ENCODE measurements around the gene BTRC. TPM values are rescaled to one million over a fixed set of nuclear protein-coding genes. Genes with fewer than 3 reads are reported as not detected.

BTRC gene
- total and polyA plus RNA-seq, 10 of the 15 experiments (the other 5 are each of a cell fraction or from before 2014, with no cell fraction given), result 2.2 to 18.6 (median 8.6) TPM

DNA sequence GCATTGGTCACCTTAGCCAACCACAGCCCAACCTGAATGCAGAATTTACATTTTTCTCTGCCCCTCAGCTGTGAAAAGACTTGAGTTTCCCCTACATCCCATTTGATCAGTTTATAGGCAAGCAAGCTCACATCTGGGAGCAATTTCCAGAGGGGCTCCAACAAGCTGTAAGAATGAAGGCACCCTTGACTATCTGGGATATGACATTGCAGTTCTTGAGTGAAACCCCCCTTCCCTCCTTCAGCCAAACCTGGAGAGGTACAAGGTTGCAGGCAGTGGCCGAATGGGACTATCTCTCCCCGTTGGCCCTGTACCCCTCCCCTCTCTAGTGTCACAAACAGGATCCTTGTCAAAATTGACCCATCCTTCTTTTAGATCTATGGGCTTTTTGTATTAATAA is 203.6 kb downstream of the BTRC start:
- Histone ChIP-seq H2AFZ (ENCODE audit: control insufficient read depth, low read depth, low read length) (no peak overlapping the region), H3K4me2 (ENCODE audit: control insufficient read depth, insufficient read depth) (no peak overlapping the region), H3K27me3 (replicated peaks in 1 of 2; ENCODE audit: control insufficient read depth in 2 of 2, insufficient read depth in 2 of 2, low read length in 1 of 2) (no peaks in the 10 kb centered on the region), H3K9ac (ENCODE audit: control insufficient read depth, insufficient read depth, low read length) (no peak overlapping the region), H3K36me3 (ENCODE audit: control insufficient read depth in 2 of 2, insufficient read depth in 2 of 2, low read length in 1 of 2) (peaks cover 0 to 1% of the 10 kb centered on the region in 2 experiments; a peak in 1 of 4 replicates), H3K4me1 (ENCODE audit: control insufficient read depth, insufficient read depth, low read length) (peaks cover 13% of the 10 kb centered on the region), H4K20me1 (ENCODE audit: control insufficient read depth, insufficient read depth) (no peaks in the 10 kb centered on the region), H3K27ac (ENCODE audit: control insufficient read depth, insufficient read depth) (no peak overlapping the region), H3K9me3 (replicated peaks; ENCODE audit: control insufficient read depth, insufficient read depth, low read length) (no peaks in the 10 kb centered on the region), H3K4me3 (no peak overlapping the region), H3K79me2 (ENCODE audit: control insufficient read depth, insufficient read depth, low read length) (no peaks in the 10 kb centered on the region)
- ChIA-PET CTCF (interaction anchor here (1.2 to 5.0 kb wide), 3 partner anchors 13 to 45 kb away, joined by 4 to 17 read pairs (median 4); no protein-coding TSS in a partner anchor), POLR2A (no interaction called here), RAD21 (ENCODE audit: unreplicated experiment) (no interaction called here), SMC1A (ENCODE audit: uncharacterized antibody, unreplicated experiment) (interaction anchor here (1.3 kb wide), 1 partner anchor 14 kb away, joined by 4 read pairs; no protein-coding TSS in a partner anchor)
- DNase-seq (ENCODE audit: low read depth, low spot score), result no peak
- BruUV-seq (replicated peaks), result no TSS peak
- in situ Hi-C loops (cut with MboI), result no loop called here
- no peak for FAIRE-seq
- intact Hi-C loops (cut with micrococcal nuclease; ENCODE audit: unreplicated experiment), result no loop called here
- 96% methylated on average over 2 of the region's 2 CpGs for WGBS (ENCODE audit: insufficient coverage, insufficient replicate concordance, low lambda C conversion rate, missing lambda C conversion rate)
- no peak for ATAC-seq
- TF ChIP-seq ATF7 (IDR thresholded peaks at IDR 0.05; ENCODE audit: low read depth) (no peak), MEF2B (IDR thresholded peaks at IDR 0.05; ENCODE audit: partially characterized antibody, poor library complexity, severe bottlenecking) (no peak)

GRCh38 chr10:101558204-101558603 is 204.2 kb downstream of the BTRC start:
- Histone ChIP-seq H3K36me3 (ENCODE audit: control insufficient read depth in 2 of 2, insufficient read depth in 2 of 2, low read length in 1 of 2) (peaks cover 0 to 1% of the 10 kb centered on the region in 2 experiments; a peak in 1 of 4 replicates), H3K4me1 (ENCODE audit: control insufficient read depth, insufficient read depth, low read length) (peaks cover 13% of the 10 kb centered on the region), H3K4me2 (ENCODE audit: control insufficient read depth, insufficient read depth) (no peak overlapping the region), H3K27ac (ENCODE audit: control insufficient read depth, insufficient read depth) (no peak overlapping the region), H2AFZ (ENCODE audit: control insufficient read depth, low read depth, low read length) (no peak overlapping the region), H3K9me3 (replicated peaks; ENCODE audit: control insufficient read depth, insufficient read depth, low read length) (no peaks in the 10 kb centered on the region), H3K4me3 (no peak overlapping the region), H3K79me2 (ENCODE audit: control insufficient read depth, insufficient read depth, low read length) (no peaks in the 10 kb centered on the region), H4K20me1 (ENCODE audit: control insufficient read depth, insufficient read depth) (no peaks in the 10 kb centered on the region), H3K9ac (ENCODE audit: control insufficient read depth, insufficient read depth, low read length) (no peak overlapping the region), H3K27me3 (replicated peaks in 1 of 2; ENCODE audit: control insufficient read depth in 2 of 2, insufficient read depth in 2 of 2, low read length in 1 of 2) (no peaks in the 10 kb centered on the region)
- in situ Hi-C loops (cut with MboI) (no loop called here), intact Hi-C loops (cut with micrococcal nuclease; ENCODE audit: unreplicated experiment) (no loop called here)
- no TSS peak for BruUV-seq (replicated peaks)
- TF ChIP-seq PAX8 (IDR thresholded peaks at IDR 0.05), result no peak
- peak; percentile 42; the same call in 1 of the 2 replicates for TF ChIP-seq RUNX3 (IDR thresholded peaks at IDR 0.05; ENCODE audit: low read length)
- ChIA-PET CTCF (interaction anchor here (0.6 to 5.0 kb wide), 2 partner anchors 12 to 344 kb away, joined by 3 to 17 read pairs; no protein-coding TSS in a partner anchor), POLR2A (no interaction called here), RAD21 (ENCODE audit: unreplicated experiment) (no interaction called here), SMC1A (ENCODE audit: uncharacterized antibody, unreplicated experiment) (interaction anchor here (0.9 kb wide), 1 partner anchor 25 kb away, joined by 3 read pairs; no protein-coding TSS in a partner anchor)
- FAIRE-seq, result no peak
- no peak for DNase-seq (ENCODE audit: low read depth, low spot score)
- ATAC-seq, result peak; percentile 44
- WGBS (ENCODE audit: insufficient coverage, insufficient replicate concordance, low lambda C conversion rate, missing lambda C conversion rate), result 50% methylated on average over 2 of the region's 2 CpGs

Data from GM12878 (cell line).